Right atrium auricular region (tissue), 2 donors: ENCODE measurements around the gene OR13F1. TPM values are rescaled to one million over a fixed set of nuclear protein-coding genes. Genes with fewer than 3 reads are reported as not detected.

Experiments
- DNase-seq: peaks from one replicate; pipeline ENCODE4 v3.0.0-alpha.2; 2019; ENCODE audit warnings: low spot score
- H3K27ac ChIP-seq, 2 donors: fragments of 200-600 bp; sonication (generic); 1 replicate in 1 of 2; 2 replicates in 1 of 2; pipeline ENCODE4 v1.5.1; 2016 to 2019
- H3K27me3 ChIP-seq, 2 donors: fragments of 200-600 bp; sonication (generic); one replicate each; pipeline versions ENCODE4 v1.5.1 to v1.6.0; 2017 to 2019
- H3K36me3 ChIP-seq: fragments of 200-600 bp; sonication (generic); one replicate; pipeline ENCODE4 v1.5.1; 2016
- H3K4me1 ChIP-seq, 2 donors: fragments of 200-600 bp; sonication (generic); one replicate each; pipeline versions ENCODE4 v1.5.1 to v1.6.0; 2017 to 2019
- H3K4me3 ChIP-seq, 2 donors: fragments of 200-600 bp; sonication (generic); 1 replicate in 1 of 2; 2 replicates in 1 of 2; pipeline ENCODE4 v1.5.1; 2017 to 2019; ENCODE audit warnings: mild to moderate bottlenecking in 1 of 2, moderate library complexity in 1 of 2
- H3K9me3 ChIP-seq, 2 donors: fragments of 200-600 bp; sonication (generic); one replicate each; pipeline ENCODE4 v1.5.1; 2019
- total RNA-seq, 2 donors: library from RNA; depleted of rRNA; stranded (reverse); fragments of >200 nt; gene quantifications; one replicate each; pipeline ENCODE4 v1.1.0, GENCODE V29; 2016
- TF ChIP-seq, protein P1 (sequence below), 2 donors: fragments of 200-600 bp; sonication (generic); IDR thresholded peaks; one replicate each; pipeline ENCODE4 v1.5.1; 2019; ENCODE audit warnings: antibody characterized with exemption in 2 of 2

Gene OR13F1
- total RNA-seq, 2 donors from 2014 or later, result not detected

DNA sequence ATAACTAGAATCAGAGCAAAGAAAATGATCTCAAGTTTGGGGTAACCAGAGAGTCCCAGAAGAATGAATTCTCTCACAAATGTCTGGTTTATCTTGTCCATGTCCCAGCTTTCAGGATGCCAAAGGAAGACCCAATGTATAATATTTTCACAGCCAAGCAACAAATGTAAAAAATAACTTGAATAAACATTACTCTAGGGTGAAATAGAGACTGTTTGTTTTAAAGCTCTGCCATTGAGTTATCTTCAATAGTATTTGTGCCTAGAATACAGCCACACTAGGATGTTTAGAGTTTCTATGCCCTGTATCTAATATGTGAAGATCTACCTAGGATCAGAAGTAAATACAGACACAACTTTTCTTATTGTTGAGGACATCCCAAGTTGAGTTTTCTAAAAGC, 23.0 kb downstream of the OR13F1 start, which contains the start of gene OR13C4:
TSS of gene OR13C4 (minus strand) at position 101 of the 400 bp plus-strand sequence. CDS start at position 101, 0 bp downstream.
- Histone ChIP-seq H3K27ac (no peak within 1 kb of the TSS), H3K36me3 (no peaks in the 10 kb centered on the region), H3K9me3 (no peaks in the 10 kb centered on the region), H3K27me3 (no peaks in the 10 kb centered on the region), H3K4me1 (no peaks in the 10 kb centered on the region), H3K4me3 (no peak within 1 kb of the TSS)
- TF ChIP-seq, protein P1, sequence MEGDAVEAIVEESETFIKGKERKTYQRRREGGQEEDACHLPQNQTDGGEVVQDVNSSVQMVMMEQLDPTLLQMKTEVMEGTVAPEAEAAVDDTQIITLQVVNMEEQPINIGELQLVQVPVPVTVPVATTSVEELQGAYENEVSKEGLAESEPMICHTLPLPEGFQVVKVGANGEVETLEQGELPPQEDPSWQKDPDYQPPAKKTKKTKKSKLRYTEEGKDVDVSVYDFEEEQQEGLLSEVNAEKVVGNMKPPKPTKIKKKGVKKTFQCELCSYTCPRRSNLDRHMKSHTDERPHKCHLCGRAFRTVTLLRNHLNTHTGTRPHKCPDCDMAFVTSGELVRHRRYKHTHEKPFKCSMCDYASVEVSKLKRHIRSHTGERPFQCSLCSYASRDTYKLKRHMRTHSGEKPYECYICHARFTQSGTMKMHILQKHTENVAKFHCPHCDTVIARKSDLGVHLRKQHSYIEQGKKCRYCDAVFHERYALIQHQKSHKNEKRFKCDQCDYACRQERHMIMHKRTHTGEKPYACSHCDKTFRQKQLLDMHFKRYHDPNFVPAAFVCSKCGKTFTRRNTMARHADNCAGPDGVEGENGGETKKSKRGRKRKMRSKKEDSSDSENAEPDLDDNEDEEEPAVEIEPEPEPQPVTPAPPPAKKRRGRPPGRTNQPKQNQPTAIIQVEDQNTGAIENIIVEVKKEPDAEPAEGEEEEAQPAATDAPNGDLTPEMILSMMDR (IDR thresholded peaks at IDR 0.05), result no peak
- DNase-seq, result no peak

DNA sequence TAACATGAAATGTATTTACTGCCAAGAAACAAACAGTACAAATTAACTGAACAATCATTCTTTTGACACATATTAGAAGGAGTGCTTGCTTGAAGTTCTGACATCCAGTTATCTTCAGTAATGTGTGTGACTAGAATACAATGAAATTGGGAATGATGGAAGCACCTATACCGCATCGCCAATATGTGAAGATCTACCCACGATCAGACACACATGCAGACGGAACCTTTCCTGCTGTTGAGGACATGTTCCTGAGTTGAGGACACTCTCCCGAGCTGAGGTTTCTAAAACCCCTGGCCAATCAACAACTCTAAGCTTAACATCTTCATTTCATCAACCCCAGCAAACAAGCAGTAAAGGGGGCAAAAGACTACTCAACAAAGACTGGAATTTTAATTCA, 32.7 kb downstream of the OR13F1 start, which contains the start of gene OR13C3:
TSS of gene OR13C3 (minus strand) at position 101 of the 400 bp plus-strand sequence. CDS start 133 bp downstream, outside the sequence.
- Histone ChIP-seq H3K27ac (no peak within 1 kb of the TSS), H3K4me1 (no peaks in the 10 kb centered on the region), H3K27me3 (no peaks in the 10 kb centered on the region), H3K9me3 (no peaks in the 10 kb centered on the region), H3K36me3 (no peaks in the 10 kb centered on the region), H3K4me3 (no peak within 1 kb of the TSS)
- DNase-seq, result no peak
- TF ChIP-seq, protein P1 (IDR thresholded peaks at IDR 0.05), result no peak

DNA sequence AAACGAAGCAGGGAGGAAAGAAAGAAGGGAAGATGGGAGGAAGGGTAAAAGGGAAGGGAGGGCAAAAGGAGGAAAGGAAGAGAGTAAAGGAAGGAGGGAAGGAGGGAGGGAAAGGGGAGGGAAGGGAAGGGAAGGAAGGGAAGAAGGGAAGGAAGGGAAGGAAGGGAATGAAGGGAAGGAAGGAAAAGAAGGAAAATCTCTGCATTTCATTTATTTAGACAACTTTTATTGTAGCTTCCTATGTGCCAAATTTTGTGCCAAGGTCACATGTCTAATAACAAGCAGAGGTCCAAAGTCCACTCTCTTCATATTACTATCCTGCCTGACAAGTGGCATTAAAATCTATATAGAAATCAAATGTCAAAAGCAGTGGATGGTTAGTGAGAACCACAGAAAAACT, 35.2 kb downstream of the OR13F1 start:
- TF ChIP-seq, protein P1 (IDR thresholded peaks at IDR 0.05), result no peak
- Histone ChIP-seq H3K9me3 (no peaks in the 10 kb centered on the region), H3K36me3 (no peaks in the 10 kb centered on the region), H3K27ac (no peak overlapping the region), H3K4me3 (no peak overlapping the region), H3K27me3 (no peaks in the 10 kb centered on the region), H3K4me1 (no peaks in the 10 kb centered on the region)
- DNase-seq, result no peak

DNA sequence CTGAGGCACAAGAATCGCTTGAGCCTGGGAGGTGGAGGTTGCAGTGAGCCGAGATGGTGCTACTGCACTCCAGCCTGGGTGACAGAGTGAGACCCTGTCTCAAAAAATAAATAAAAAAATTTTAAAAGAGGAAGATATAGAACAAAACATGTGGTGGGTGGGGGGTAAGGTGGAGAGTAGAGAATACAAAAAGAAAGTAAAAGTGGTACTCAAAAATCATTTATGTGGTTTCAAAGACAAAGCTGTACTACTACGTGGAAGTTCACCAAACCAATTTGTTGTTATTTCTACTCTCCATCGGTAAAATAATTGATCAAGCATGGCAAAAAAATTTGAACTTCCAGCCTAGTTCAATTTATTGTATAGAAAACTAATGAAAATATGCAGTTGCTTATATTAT, 40.6 kb downstream of the OR13F1 start:
- DNase-seq, result no peak
- Histone ChIP-seq H3K27me3 (no peaks in the 10 kb centered on the region), H3K4me1 (no peaks in the 10 kb centered on the region), H3K36me3 (no peaks in the 10 kb centered on the region), H3K4me3 (no peak overlapping the region), H3K27ac (no peak overlapping the region), H3K9me3 (no peaks in the 10 kb centered on the region)
- TF ChIP-seq, protein P1 (IDR thresholded peaks at IDR 0.05), result no peak

DNA sequence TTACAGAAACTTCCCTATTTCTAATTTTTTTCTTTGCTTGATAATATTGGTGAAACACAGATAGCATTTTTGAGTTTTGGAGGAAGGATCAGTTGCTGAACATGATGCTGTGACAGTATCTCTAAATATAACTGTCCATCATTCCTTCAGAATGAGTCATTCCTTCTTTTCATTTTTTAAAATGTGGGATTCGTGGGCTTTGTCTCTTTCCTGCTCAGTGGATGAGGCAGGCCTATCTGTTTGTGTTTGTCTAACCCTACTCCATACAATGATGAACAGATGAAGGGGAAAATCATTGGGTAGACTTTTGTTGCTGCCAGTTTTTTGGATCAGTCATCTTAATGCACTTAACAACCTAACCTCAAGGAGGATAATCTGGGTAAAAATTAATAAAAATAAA, 49.2 kb downstream of the OR13F1 start:
- no peak for DNase-seq
- Histone ChIP-seq H3K27ac (no peak overlapping the region), H3K4me3 (no peak overlapping the region), H3K9me3 (no peaks in the 10 kb centered on the region), H3K36me3 (no peaks in the 10 kb centered on the region), H3K27me3 (no peaks in the 10 kb centered on the region), H3K4me1 (no peaks in the 10 kb centered on the region)
- TF ChIP-seq, protein P1 (IDR thresholded peaks at IDR 0.05), result no peak

Other genes with a start within 250 kb of the OR13F1 start
- gene OR13C4, start 22.9 kb downstream of the OR13F1 start, total RNA-seq, result not detected
- not detected for gene OR13C3, start 32.6 kb downstream of the OR13F1 start, total RNA-seq
- gene OR13C8, start 64.9 kb downstream of the OR13F1 start, total RNA-seq, result not detected
- not detected for gene OR13C5, start 95.2 kb downstream of the OR13F1 start, total RNA-seq
- gene OR13C2, start 101.4 kb downstream of the OR13F1 start, total RNA-seq, result not detected
- not detected for gene OR13C9, start 113.9 kb downstream of the OR13F1 start, total RNA-seq
- gene OR13D1, start 190.3 kb downstream of the OR13F1 start, total RNA-seq, result not detected
- gene NIPSNAP3A, start 243.4 kb downstream of the OR13F1 start, total RNA-seq, result 10 to 100 TPM in 1 of 2 donors, 1 to 10 TPM in 1; 8.3 to 20.6 TPM